Measurements from ENCODE around the gene TCERG1L.

The TCERG1L gene

DNA sequence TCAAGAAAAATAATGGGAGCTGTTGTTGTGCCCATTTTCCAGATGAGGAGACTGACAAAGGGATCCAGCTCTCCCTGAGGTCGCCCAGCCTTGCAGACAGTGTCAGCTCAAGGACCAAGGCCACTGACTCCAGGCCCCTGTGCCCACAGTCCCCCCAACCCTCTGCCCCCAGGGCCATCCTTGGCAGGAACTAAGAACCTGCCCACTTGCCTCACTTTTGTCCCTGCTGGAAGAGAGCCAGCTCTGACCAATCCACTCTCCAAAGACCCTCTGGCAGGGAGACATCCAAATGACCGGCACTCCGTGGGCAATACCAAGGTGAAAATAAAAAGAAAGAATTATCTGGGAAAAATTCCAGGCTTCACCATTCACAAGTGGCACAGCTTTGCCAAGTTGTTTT lies 101.3 kb downstream of the TCERG1L start:
- Histone ChIP-seq H3K27ac (ENCODE audit: low read length) (no peak overlapping the region), H3K36me3 (ENCODE audit: control insufficient read depth, insufficient read depth, low read length) (no peaks in the 10 kb centered on the region), H3K4me3 (ENCODE audit: low read length) (no peak overlapping the region), H3K4me1 (ENCODE audit: control insufficient read depth, insufficient read depth, low read length) (no peaks in the 10 kb centered on the region; the same call in 1 of the 2 replicates), H3K27me3 (ENCODE audit: control insufficient read depth, insufficient read depth, low read length) (no peaks in the 10 kb centered on the region), H3K9me3 (ENCODE audit: control insufficient read depth, insufficient read depth, low read length) (peaks cover 42% of the 10 kb centered on the region)
- WGBS (ENCODE audit: insufficient coverage, insufficient read length), result no CpG with 5 or more reads among the region's 3 CpGs
- no peak for DNase-seq (ENCODE audit: low read depth, low spot score)

DNA sequence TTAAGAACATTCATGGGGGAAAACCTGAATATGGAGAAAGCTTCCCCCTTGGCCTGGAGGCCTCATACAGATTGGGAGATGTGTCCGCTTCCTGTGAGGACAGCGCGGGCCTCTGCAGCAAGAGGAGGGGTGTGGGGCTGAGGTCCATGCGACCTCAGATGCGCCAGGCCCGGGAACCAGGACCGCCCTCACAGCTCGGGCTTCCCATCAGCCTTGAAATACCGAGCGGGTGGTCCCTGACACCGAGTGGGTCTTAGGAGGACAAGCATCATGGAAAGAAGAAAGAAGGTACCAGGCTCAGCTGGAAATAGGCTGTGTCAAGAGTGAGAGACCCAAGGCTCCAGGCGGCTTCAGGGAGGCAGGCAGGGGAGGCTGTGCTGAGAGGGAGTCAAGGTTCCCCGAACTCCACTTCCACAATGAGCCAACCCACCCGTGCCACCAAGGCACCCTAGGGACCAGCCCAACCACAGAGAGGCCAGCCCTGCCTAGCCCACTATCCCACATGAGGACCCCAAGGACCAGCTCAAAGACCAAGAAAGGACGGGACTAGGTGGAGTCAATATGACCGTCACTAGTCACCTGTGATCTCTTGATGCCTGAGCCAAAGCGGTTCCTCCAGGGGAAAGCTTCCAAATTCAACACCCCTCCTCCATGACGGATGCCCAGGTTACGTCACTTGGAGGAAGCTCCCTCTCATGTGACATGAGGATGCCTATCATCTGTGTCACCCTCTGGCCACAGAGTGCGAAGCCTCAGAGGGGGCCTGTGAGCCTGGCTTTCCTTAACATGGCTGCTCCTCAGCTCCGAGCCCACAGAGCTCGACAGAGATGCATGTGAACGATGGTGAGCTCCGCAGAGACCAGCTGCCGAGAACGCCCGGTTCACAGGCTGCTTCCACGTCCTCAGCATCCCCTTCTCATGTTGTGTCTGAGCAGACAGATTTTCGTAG lies 103.7 kb downstream of the TCERG1L start:
- Histone ChIP-seq H3K9me3 (ENCODE audit: control insufficient read depth, insufficient read depth, low read length) (peaks cover 46% of the 10 kb centered on the region), H3K4me3 (ENCODE audit: low read length) (no peak overlapping the region), H3K27me3 (ENCODE audit: control insufficient read depth, insufficient read depth, low read length) (no peaks in the 10 kb centered on the region), H3K4me1 (ENCODE audit: control insufficient read depth, insufficient read depth, low read length) (no peaks in the 10 kb centered on the region; the same call in 1 of the 2 replicates), H3K27ac (ENCODE audit: low read length) (no peak overlapping the region), H3K36me3 (ENCODE audit: control insufficient read depth, insufficient read depth, low read length) (no peaks in the 10 kb centered on the region)
- WGBS (ENCODE audit: insufficient coverage, insufficient read length), result no CpG with 5 or more reads among the region's 29 CpGs
- no peak for DNase-seq (ENCODE audit: low read depth, low spot score)

DNA sequence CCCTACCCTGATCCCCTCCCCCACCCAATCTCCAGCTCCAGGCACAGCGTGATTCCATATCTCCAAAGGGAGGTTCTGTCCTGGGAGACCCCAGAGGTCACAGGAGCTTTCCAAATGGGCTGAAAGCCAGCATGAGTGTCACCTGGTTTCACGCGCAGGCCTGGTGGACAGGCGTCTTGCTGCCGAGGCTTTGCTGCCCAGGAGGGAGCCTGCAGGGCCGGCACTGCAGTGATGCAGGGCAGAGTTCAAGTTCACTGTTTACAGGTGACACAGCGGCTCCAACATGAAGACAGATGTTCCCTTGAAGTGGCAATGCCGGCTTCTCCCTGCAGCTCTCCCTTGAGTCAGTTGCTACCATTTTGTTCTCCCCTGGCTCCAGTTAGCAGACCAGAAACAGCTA lies 104.3 kb downstream of the TCERG1L start:
- Histone ChIP-seq H3K36me3 (ENCODE audit: control insufficient read depth, insufficient read depth, low read length) (no peaks in the 10 kb centered on the region), H3K9me3 (ENCODE audit: control insufficient read depth, insufficient read depth, low read length) (peaks cover 46% of the 10 kb centered on the region), H3K27ac (ENCODE audit: low read length) (no peak overlapping the region), H3K4me1 (ENCODE audit: control insufficient read depth, insufficient read depth, low read length) (no peaks in the 10 kb centered on the region; the same call in 1 of the 2 replicates), H3K27me3 (ENCODE audit: control insufficient read depth, insufficient read depth, low read length) (no peaks in the 10 kb centered on the region), H3K4me3 (ENCODE audit: low read length) (no peak overlapping the region)
- no peak for DNase-seq (ENCODE audit: low read depth, low spot score)
- no CpG with 5 or more reads among the region's 8 CpGs for WGBS (ENCODE audit: insufficient coverage, insufficient read length)

DNA sequence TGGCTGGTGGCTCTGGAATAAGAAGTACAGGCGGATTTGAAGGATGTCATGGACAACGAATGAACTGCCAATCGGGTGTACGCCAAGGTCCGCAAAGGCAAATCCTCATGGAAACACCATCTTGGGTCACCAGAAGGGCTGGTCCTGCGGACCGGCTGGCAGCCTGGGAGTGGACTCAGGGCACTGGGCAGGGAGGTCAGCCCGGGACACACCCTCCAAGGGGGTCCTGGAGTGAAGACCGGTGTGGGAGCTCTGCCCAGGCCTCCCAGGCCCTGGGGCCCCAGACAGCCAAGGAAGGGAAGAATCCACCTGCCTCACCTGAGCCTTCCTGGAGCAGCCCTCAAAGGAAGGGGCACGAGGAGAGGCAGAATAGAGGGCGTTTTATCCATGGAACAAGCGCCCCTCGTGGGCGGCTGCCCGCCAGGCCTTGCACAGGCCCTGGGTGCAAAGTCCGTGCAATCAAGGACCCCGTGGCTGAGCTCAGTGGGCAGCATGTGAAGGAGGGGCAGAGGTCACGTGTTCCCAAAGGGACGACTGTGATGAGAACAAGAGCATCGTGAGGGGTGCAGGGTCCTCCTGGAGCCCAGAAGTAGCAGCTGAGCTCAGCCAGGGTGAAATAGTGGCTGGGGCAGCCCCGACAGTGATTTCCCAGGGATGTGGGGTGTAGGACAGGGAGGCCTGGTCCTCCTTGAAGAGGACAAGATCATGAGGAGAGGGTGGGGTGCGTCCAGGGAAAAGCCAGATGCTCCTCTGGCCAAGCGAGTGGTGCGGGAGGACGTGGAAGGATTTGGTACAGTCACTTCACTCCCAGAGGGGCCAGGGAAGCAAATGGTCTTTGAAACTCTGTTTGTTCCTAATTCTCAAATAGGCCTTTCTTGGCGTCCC lies 105.2 kb downstream of the TCERG1L start:
- no peaks in the 10 kb centered on the region; the same call in 1 of the 2 replicates for H3K4me1 ChIP-seq (ENCODE audit: control insufficient read depth, insufficient read depth, low read length)
- no CpG with 5 or more reads among the region's 26 CpGs for WGBS (ENCODE audit: insufficient coverage, insufficient read length)
- DNase-seq (ENCODE audit: low read depth, low spot score), result no peak

DNA sequence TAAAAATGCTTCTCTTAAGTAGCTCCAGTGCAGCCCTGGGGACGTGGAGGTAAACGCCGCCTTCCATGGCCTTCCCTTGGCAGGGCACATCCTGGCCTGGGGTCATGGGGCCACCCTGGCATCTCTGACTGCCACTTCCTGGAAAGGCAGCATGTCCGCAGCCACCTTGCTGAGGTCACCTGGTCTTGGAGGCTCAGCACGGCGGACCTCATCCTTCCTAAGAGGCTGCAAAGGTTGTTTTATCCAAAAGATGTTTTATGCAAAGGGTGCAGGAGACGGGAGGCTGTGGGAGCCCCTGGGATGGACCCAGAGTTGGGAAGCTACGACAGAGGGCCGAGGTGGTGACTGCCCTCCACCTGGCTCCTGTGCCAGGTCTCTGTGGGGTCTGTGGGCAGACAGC lies 106.0 kb downstream of the TCERG1L start:
- Histone ChIP-seq H3K4me3 (ENCODE audit: low read length) (no peak overlapping the region), H3K27ac (ENCODE audit: low read length) (no peak overlapping the region), H3K9me3 (ENCODE audit: control insufficient read depth, insufficient read depth, low read length) (peaks cover 46% of the 10 kb centered on the region), H3K4me1 (ENCODE audit: control insufficient read depth, insufficient read depth, low read length) (no peaks in the 10 kb centered on the region; the same call in 1 of the 2 replicates), H3K36me3 (ENCODE audit: control insufficient read depth, insufficient read depth, low read length) (no peaks in the 10 kb centered on the region), H3K27me3 (ENCODE audit: control insufficient read depth, insufficient read depth, low read length) (no peaks in the 10 kb centered on the region)
- no peak for DNase-seq (ENCODE audit: low read depth, low spot score)
- WGBS (ENCODE audit: insufficient coverage, insufficient read length), result no CpG with 5 or more reads among the region's 9 CpGs

More for the DNA sequence above, 105.2 kb downstream of the TCERG1L start:
- Histone ChIP-seq H3K9me3 (ENCODE audit: control insufficient read depth, insufficient read depth, low read length) (peaks cover 45% of the 10 kb centered on the region), H3K4me3 (ENCODE audit: low read length) (no peak overlapping the region), H3K27me3 (ENCODE audit: control insufficient read depth, insufficient read depth, low read length) (no peaks in the 10 kb centered on the region), H3K27ac (ENCODE audit: low read length) (no peak overlapping the region), H3K36me3 (ENCODE audit: control insufficient read depth, insufficient read depth, low read length) (no peaks in the 10 kb centered on the region)

DNA sequence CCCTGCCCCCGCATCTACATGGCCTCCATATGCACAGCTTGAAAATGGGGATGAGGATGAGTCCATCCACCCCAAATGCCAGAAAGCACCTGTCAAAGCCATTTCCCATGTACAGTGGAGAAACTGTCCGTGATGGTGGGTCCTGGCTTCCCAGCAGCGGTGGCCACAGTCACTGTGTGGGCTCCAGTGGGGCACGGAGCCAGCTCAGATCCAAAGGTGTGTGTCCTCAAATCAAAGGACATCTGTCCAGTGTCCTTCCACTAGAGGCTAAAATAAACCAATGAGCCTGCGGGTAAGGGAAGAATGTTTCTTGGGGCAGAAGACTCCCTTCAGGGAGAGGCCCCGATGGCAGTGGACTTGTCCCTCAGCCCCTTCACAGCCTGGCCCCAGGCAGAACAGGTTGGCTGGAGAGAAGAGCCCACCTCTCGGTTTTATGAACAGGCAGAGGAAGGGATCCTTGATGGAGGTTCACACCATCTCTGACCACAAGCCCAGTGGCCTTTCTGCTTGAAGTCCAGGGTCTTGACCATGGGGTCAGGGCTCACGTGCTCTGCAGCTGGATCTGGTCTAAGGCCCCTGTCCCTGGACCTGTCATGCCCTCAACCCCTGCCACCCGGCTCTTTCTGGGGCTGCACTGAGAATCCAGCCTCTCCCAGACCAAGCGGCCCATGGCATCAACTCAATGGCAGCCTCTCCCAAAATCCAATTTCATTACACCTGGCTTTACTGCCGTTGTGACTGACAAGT lies 106.9 kb downstream of the TCERG1L start:
- DNase-seq (ENCODE audit: low read depth, low spot score), result no peak
- no peak overlapping the region for H3K4me3 ChIP-seq (ENCODE audit: low read length)
- H3K27me3 ChIP-seq (ENCODE audit: control insufficient read depth, insufficient read depth, low read length), result no peaks in the 10 kb centered on the region; the same call in 1 of the 2 replicates
- H3K36me3 ChIP-seq (ENCODE audit: control insufficient read depth, insufficient read depth, low read length), result no peaks in the 10 kb centered on the region
- peaks cover 51% of the 10 kb centered on the region for H3K9me3 ChIP-seq (ENCODE audit: control insufficient read depth, insufficient read depth, low read length)
- no peaks in the 10 kb centered on the region; the same call in 1 of the 2 replicates for H3K4me1 ChIP-seq (ENCODE audit: control insufficient read depth, insufficient read depth, low read length)
- no CpG with 5 or more reads among the region's 11 CpGs for WGBS (ENCODE audit: insufficient coverage, insufficient read length)
- no peak overlapping the region for H3K27ac ChIP-seq (ENCODE audit: low read length)

DNA sequence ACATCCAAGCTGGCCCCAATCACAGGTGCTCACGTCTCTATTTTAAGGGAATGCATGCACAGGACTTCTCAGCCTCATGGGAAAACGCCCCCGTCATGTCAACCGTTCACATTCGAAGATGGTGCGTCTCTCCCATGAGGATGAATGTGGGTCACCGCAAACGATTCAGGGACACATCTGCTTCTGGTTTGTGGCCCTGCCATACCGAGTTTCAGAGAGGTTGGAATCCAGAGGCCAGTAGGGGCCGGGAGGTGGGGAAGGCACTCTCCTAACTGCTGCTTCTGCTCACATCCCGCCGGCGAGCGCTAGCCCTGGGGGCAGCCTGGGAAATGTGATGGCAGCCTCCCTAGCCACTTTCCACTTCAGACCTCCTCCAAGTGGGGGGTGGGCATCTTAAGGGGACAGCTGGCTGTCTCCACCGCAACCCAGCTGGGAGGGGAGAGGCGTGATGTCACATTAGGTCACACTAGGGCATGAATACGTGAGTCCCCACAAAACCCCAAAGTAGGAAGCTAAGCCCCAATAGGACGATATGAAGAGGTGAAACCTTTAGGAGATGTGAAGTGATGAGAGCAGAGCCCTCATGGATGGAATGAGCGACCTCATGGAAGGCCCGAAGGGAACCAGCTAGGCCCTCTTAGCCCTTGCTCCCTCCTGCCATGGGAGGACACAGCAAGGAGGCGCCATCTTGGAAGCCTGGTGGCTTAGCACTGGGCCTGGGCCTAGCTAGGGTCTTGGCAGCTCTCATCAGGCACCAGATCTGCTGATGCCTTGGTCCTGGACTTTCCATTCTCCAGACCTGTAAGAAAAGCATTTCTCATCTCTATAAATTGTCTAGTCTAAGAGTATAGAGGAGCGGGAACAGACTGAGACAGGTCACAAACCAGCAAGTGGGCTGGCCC lies 107.8 kb downstream of the TCERG1L start:
- no peak overlapping the region for H3K27ac ChIP-seq (ENCODE audit: low read length)
- no CpG with 5 or more reads among the region's 22 CpGs for WGBS (ENCODE audit: insufficient coverage, insufficient read length)

DNA sequence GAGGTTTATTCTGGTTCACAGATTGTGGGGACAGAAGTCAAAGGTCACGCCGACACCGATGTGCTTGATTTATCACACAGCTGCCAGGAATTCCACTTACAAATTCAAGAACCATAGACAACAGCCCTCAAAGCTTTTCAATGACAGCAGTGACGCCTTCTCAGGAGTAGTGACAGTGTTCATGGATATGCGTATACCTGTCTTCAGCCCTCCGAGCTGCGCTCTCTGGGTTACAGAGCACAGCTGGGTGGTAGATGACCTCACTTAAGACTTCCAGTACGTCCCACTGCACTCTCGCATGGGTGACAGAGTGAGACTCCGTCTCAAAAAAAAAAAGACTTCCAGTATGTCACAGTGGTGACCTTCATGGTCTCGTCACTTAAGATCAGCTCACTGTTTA lies 108.5 kb downstream of the TCERG1L start:
- no peak for DNase-seq (ENCODE audit: low read depth, low spot score)
- Histone ChIP-seq H3K4me3 (ENCODE audit: low read length) (no peak overlapping the region), H3K4me1 (ENCODE audit: control insufficient read depth, insufficient read depth, low read length) (no peaks in the 10 kb centered on the region; the same call in 1 of the 2 replicates), H3K27ac (ENCODE audit: low read length) (no peak overlapping the region), H3K27me3 (ENCODE audit: control insufficient read depth, insufficient read depth, low read length) (no peaks in the 10 kb centered on the region; the same call in 1 of the 2 replicates), H3K36me3 (ENCODE audit: control insufficient read depth, insufficient read depth, low read length) (no peaks in the 10 kb centered on the region), H3K9me3 (ENCODE audit: control insufficient read depth, insufficient read depth, low read length) (peaks cover 53% of the 10 kb centered on the region)
- WGBS (ENCODE audit: insufficient coverage, insufficient read length), result no CpG with 5 or more reads among the region's 11 CpGs

More for the DNA sequence above, 107.8 kb downstream of the TCERG1L start:
- Histone ChIP-seq H3K4me3 (ENCODE audit: low read length) (no peak overlapping the region), H3K27me3 (ENCODE audit: control insufficient read depth, insufficient read depth, low read length) (no peaks in the 10 kb centered on the region; the same call in 1 of the 2 replicates), H3K4me1 (ENCODE audit: control insufficient read depth, insufficient read depth, low read length) (no peaks in the 10 kb centered on the region; the same call in 1 of the 2 replicates), H3K9me3 (ENCODE audit: control insufficient read depth, insufficient read depth, low read length) (peaks cover 50% of the 10 kb centered on the region), H3K36me3 (ENCODE audit: control insufficient read depth, insufficient read depth, low read length) (no peaks in the 10 kb centered on the region)
- no peak for DNase-seq (ENCODE audit: low read depth, low spot score)

All from iPS DF 6.9 (cell line).